Mucosa of stomach (tissue), 1 donor: ENCODE data around the gene EEF1B2.
A peak's percentile ranks its signal among the peaks of the same experiment; 100 is the strongest.
"Not testable (repeated sequence)": the region's sequence is repeated elsewhere in the genome, so short reads cannot be mapped to it uniquely, and the experiment has no call there.

ENCODE experiments used
- H3K27me3 ChIP-seq: one replicate; pipeline ENCODE4 v1.7.0; 2013; ENCODE audit warnings: mild to moderate bottlenecking, low read length; ENCODE audit not compliant: control insufficient read depth, insufficient read depth
- H3K36me3 ChIP-seq: one replicate; pipeline ENCODE4 v1.7.0; 2013; ENCODE audit warnings: low read length; ENCODE audit not compliant: control insufficient read depth, insufficient read depth
- H3K4me1 ChIP-seq: one replicate; pipeline ENCODE4 v1.7.0; 2013; ENCODE audit warnings: mild to moderate bottlenecking, low read length; ENCODE audit not compliant: control insufficient read depth, insufficient read depth
- H3K4me3 ChIP-seq: one replicate; pipeline ENCODE4 v1.7.0; 2013; ENCODE audit warnings: low read length
- H3K9ac ChIP-seq: one replicate; pipeline ENCODE4 v1.7.0; 2013; ENCODE audit warnings: mild to moderate bottlenecking, low read length, moderate library complexity
- H3K9me3 ChIP-seq: one replicate; pipeline ENCODE4 v1.7.0; 2013; ENCODE audit warnings: mild to moderate bottlenecking, low read length, moderate library complexity; ENCODE audit not compliant: control insufficient read depth
- donor health status: Pancreatic carcinoma.

EEF1B2 gene

DNA sequence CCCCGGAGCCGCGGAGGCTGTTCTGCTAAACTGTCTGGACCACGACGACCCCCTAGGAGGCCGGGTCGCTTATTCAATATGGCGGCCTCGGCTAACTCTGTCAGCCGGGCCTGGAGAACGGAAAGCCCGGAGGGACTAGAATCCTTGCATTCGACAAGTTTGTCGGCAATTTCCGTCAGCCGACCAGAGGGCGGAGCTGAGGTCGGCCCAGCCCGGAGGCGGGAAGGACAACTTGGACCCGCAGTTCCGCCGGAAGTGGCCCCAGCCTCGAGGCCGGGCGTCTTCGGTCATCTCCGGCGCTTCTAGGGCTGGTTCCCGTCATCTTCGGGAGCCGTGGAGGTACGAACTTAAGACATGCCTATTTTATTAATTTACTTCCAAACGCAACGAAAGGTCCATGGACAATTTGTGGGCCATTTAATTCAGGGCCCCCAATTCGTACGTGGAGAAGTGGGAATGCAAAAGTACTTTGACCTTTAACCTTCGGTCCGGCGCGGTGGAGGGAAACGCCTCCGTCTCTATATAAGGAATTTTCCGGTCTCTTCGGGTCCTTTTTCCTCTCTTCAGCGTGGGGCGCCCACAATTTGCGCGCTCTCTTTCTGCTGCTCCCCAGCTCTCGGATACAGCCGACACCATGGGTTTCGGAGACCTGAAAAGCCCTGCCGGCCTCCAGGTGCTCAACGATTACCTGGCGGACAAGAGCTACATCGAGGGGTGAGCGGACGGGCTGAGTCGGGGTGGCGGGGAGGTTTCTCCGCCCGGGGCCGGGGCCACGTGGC is at the start of gene EEF1B2, which contains the start of gene NDUFS1:
Gene EEF1B2 (plus strand): TSS at position 550 of the 779 bp plus-strand sequence. CDS start 85 bp downstream, at position 635.
Gene NDUFS1 (minus strand): TSS at position 99 of the 779 bp plus-strand sequence. CDS start 5,766 bp downstream, outside the sequence.
- Histone ChIP-seq H3K9me3 (no peaks in the 10 kb centered on the region), H3K27me3 (no peaks in the 10 kb centered on the region), H3K36me3 (no peaks in the 10 kb centered on the region), H3K4me1 (peaks cover 17% of the 10 kb centered on the region), H3K4me3 (peak within 1 kb of the TSS; percentile 64), H3K9ac (peak within 1 kb of the TSS; percentile 97)

DNA sequence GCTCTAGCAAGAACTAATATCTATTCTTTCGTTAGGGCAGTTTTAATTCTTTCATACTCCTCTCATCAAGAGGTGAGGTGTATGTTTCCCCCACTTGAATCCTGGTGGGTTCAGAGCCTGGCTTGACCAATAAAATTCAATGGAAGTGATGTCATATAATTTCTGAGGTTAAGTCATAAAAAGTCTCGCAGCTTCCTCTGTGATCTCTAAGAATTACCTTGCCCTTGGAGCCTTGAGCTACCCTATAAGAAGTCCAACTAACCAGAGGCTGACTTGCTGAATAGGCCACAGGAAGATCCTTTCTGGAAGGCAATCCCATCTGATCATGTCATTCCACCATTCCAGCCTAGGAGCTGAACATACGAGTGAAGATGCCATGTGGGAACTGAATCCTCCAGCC is 47.6 kb upstream of the EEF1B2 start:
- Histone ChIP-seq H3K36me3 (no peaks in the 10 kb centered on the region), H3K4me3 (no peak overlapping the region), H3K9ac (no peak overlapping the region), H3K4me1 (peaks cover 5% of the 10 kb centered on the region), H3K27me3 (no peaks in the 10 kb centered on the region), H3K9me3 (no peaks in the 10 kb centered on the region)

DNA sequence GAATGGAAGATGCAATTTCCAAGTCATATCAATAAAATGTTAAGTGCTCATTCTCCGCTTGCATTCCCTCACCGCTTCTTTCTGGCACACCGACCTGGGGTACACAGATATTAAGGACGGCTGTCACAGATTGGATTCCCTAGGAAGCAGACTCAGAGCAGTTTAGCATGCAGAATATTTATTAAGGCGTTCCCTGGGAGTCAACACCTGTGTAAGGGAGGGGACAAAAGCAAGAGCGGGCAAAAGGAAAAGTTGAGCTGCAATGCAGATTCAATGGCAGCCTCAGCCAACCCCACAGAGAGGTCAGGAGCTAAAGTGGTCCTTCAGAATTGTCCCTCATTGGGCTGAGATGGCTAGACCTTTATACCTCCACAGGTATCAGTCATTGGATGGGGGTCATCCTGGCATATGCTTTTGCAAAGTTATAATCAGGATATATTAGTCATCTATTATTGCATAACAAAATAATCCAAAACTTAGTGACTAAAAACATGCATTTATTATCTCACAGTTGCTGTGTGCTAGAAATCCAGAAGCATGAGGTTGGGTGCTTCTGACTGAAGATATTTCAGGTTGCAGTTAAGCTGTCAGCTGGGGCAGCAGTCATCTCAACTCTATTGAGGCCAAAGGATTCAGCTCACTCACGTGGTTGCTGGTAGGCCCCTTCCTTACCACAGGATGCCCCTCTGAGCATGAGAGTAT is 46.7 kb upstream of the EEF1B2 start:
- Histone ChIP-seq H3K9ac (no peak overlapping the region), H3K9me3 (no peaks in the 10 kb centered on the region), H3K36me3 (no peaks in the 10 kb centered on the region), H3K4me1 (peaks cover 5% of the 10 kb centered on the region), H3K4me3 (no peak overlapping the region), H3K27me3 (no peaks in the 10 kb centered on the region)

GRCh38 chr2:206115026-206115578 is 44.6 kb upstream of the EEF1B2 start:
- H3K4me3 ChIP-seq: no peak overlapping the region
- H3K4me1 ChIP-seq: peaks cover 5% of the 10 kb centered on the region
- H3K27me3 ChIP-seq: no peaks in the 10 kb centered on the region
- no peak overlapping the region for H3K9ac ChIP-seq
- no peaks in the 10 kb centered on the region for H3K36me3 ChIP-seq
- H3K9me3 ChIP-seq: no peaks in the 10 kb centered on the region

DNA sequence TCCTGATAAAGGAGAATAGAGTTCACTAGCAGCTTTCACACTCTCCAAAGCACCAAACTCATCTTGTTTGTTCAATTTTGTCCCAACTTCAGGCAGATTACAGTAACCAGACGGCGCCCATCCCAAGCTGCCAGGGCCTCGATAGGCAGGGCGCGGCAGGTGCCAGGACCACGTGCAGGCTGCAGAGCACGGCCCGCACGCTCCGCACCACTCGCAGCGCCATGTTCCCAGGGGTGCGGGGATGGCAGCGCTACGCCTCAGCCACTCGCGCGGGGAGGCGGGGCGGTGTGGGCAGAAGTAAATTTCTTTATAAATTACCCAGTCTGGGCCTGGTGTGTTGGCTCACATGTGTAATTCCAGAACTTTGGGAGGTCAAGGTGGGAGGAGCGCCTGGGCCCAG is 43.4 kb upstream of the EEF1B2 start:
- no peak overlapping the region for H3K9ac ChIP-seq
- peaks cover 5% of the 10 kb centered on the region for H3K4me1 ChIP-seq
- H3K36me3 ChIP-seq: no peaks in the 10 kb centered on the region
- no peak overlapping the region for H3K4me3 ChIP-seq
- no peaks in the 10 kb centered on the region for H3K27me3 ChIP-seq
- no peaks in the 10 kb centered on the region for H3K9me3 ChIP-seq

DNA sequence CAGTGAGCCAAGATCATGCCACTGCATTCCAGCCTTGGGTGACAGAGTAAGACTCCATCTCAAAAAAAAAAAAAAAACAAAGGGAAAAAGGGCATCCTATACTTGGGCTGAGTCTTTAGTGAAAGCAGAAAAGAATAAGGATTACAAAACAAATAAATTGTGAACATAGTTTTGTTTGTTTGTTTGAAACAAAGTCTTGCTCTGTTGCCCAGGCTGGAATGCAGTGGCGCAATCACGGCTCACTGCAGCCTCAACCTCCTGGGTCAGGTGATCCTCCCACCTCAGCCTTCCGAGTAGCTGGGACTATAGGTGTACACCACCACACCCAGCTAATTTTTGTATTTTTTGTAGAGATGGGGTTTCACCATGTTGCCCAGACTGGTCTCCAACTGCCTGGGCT is 37.1 kb upstream of the EEF1B2 start:
- not testable (repeated sequence) for H3K4me1 ChIP-seq, H3K9me3 ChIP-seq, H3K9ac ChIP-seq, H3K36me3 ChIP-seq, H3K4me3 ChIP-seq, H3K27me3 ChIP-seq

GRCh38 chr2:206125901-206126300 is 33.8 kb upstream of the EEF1B2 start:
- H3K36me3 ChIP-seq: no peaks in the 10 kb centered on the region
- no peak overlapping the region for H3K4me3 ChIP-seq
- no peaks in the 10 kb centered on the region for H3K27me3 ChIP-seq
- no peak overlapping the region for H3K9ac ChIP-seq
- H3K9me3 ChIP-seq: no peaks in the 10 kb centered on the region
- H3K4me1 ChIP-seq: no peaks in the 10 kb centered on the region

DNA sequence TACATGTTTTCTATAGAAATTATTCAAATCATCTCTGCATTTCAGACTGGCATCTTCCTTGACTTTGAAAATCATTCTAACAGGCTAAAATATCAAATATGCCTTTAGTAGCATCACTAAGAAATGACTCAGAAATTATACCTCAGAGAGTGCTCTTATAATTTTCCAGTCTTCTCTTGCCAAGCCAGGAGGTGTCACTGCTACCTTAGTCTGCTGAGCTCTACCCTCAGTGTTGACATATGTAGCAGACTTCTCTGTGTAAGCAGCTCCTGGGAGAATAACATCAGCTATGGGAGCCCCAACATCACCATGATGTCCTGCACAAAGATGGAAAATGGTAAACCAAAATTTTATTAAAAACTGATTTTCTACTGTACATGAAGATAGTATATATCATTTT is 32.0 kb upstream of the EEF1B2 start:
- H3K27me3 ChIP-seq: no peaks in the 10 kb centered on the region
- H3K4me1 ChIP-seq: no peaks in the 10 kb centered on the region
- H3K36me3 ChIP-seq: no peaks in the 10 kb centered on the region
- no peak overlapping the region for H3K4me3 ChIP-seq
- H3K9me3 ChIP-seq: no peaks in the 10 kb centered on the region
- no peak overlapping the region for H3K9ac ChIP-seq

- H3K4me1 ChIP-seq: no peaks in the 10 kb centered on the region
- H3K9ac ChIP-seq: no peak overlapping the region
- H3K4me3 ChIP-seq: no peak overlapping the region
- no peaks in the 10 kb centered on the region for H3K9me3 ChIP-seq
- no peaks in the 10 kb centered on the region for H3K27me3 ChIP-seq
- H3K36me3 ChIP-seq: peaks cover 2% of the 10 kb centered on the region
These were observed 16.2 kb upstream of the EEF1B2 start for GRCh38 chr2:206143451-206143850.

DNA sequence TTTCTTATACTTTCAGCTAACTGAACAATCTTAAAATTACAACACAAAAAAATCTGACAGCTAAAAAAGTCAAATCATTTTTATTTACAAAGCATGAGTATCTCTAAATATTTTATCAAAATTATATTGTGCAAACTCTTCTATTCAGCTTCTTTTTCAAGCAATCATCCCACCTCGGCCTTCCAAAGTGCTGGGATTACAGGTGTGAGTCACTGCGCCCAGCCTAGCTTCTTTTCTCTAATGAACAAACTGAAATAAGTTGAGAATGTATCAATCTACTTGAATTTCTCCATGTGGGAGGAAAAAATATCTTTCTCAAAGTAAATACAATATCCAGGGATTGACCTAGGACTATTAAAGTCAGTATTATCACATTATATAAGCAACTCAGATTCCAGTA is 15.3 kb upstream of the EEF1B2 start:
- peaks cover 5% of the 10 kb centered on the region for H3K36me3 ChIP-seq
- no peaks in the 10 kb centered on the region for H3K9me3 ChIP-seq
- H3K27me3 ChIP-seq: no peaks in the 10 kb centered on the region
- H3K9ac ChIP-seq: no peak overlapping the region
- H3K4me3 ChIP-seq: no peak overlapping the region
- H3K4me1 ChIP-seq: no peaks in the 10 kb centered on the region

GRCh38 chr2:206145665-206146064 is 14.0 kb upstream of the EEF1B2 start:
- peaks cover 5% of the 10 kb centered on the region for H3K36me3 ChIP-seq
- no peaks in the 10 kb centered on the region for H3K9me3 ChIP-seq
- no peak overlapping the region for H3K9ac ChIP-seq
- H3K4me1 ChIP-seq: no peaks in the 10 kb centered on the region
- no peak overlapping the region for H3K4me3 ChIP-seq
- H3K27me3 ChIP-seq: no peaks in the 10 kb centered on the region

GRCh38 chr2:206149330-206149729 is 10.4 kb upstream of the EEF1B2 start:
- Histone ChIP-seq H3K4me1 (no peaks in the 10 kb centered on the region), H3K27me3 (no peaks in the 10 kb centered on the region), H3K9me3 (no peaks in the 10 kb centered on the region), H3K36me3 (peaks cover 5% of the 10 kb centered on the region), H3K9ac (no peak overlapping the region), H3K4me3 (no peak overlapping the region)
